ENCODE measurements around the gene AKAP6. TPM values are rescaled to one million over a fixed set of nuclear protein-coding genes. Genes with fewer than 3 reads are reported as not detected.

AKAP6 gene
- total RNA-seq, 1 donor from 2014 or later, result 8.5 TPM

DNA sequence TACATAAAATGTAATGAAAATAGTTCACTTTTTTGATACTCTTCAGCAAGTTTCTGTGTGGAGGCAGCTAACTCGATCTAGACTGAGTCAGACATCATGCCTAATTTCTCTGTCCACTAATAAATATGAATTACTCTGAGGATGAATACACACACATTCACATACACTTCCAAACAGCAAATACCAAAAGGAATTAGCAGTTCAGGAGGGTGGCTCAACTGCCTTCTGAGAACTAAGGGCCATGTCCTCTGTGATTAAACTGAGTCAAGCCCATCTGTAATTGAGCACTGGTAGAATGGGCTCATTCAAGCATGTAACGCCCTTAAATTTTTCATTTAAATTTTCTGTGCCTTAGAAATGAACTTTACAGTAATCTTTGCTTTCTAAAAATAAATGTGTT, 242.5 kb downstream of the AKAP6 start:
- H3K27me3 Mint-ChIP-seq (ENCODE audit: low read depth), result peaks cover 11% of the 10 kb centered on the region
- TF ChIP-seq, protein P1, sequence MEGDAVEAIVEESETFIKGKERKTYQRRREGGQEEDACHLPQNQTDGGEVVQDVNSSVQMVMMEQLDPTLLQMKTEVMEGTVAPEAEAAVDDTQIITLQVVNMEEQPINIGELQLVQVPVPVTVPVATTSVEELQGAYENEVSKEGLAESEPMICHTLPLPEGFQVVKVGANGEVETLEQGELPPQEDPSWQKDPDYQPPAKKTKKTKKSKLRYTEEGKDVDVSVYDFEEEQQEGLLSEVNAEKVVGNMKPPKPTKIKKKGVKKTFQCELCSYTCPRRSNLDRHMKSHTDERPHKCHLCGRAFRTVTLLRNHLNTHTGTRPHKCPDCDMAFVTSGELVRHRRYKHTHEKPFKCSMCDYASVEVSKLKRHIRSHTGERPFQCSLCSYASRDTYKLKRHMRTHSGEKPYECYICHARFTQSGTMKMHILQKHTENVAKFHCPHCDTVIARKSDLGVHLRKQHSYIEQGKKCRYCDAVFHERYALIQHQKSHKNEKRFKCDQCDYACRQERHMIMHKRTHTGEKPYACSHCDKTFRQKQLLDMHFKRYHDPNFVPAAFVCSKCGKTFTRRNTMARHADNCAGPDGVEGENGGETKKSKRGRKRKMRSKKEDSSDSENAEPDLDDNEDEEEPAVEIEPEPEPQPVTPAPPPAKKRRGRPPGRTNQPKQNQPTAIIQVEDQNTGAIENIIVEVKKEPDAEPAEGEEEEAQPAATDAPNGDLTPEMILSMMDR (IDR thresholded peaks at IDR 0.05; ENCODE audit: unreplicated experiment), result no peak
- DNase-seq (ENCODE audit: low spot score in 2 of 2, unreplicated experiment in 2 of 2), result no peak
- H3K4me1 Mint-ChIP-seq, result peaks cover 27% of the 10 kb centered on the region
- no peaks in the 10 kb centered on the region for H3K36me3 Mint-ChIP-seq
- no peak overlapping the region for H3K27ac Mint-ChIP-seq
- no peak overlapping the region for H3K4me3 Mint-ChIP-seq
- H3K9me3 Mint-ChIP-seq, result no peaks in the 10 kb centered on the region

DNA sequence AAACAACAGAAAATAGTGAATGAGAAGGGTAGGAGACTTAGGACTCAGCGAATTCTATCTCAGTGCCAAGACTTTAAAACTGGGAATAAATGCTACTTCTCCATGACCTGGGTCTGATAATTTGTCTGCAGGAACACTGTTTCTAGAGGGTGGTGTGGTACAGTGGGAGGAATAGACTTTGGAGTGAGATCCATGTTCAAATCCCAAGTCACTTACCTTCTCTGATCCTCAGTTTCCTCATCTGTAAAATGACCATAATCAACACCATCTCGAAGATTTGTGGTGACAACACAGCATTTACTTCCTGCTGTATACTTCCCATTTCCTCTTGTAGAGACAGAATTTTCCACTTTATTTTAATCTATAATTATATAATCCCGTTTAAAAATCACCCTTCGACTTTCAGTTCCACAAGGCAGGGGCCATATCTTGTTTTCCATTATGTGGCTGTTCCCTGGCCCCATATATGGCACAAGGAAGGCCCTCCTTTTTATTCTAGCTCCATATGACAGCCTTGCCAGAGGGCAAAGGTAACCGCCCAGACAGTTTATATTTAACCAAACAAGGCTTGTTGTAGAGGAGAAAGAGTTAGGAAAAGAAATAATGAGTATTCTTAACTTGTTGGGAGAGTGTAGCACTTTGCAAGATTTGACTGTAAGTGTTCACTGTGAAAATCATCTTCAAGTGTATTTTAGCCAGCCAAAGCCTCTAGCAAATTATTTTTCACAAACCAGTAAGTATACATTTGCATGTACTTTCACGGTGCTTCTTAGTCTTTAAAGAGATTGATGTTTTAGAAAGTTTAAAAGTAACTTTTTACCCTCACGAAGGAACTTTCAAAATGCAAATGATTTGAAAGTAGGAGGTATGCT, 243.1 kb downstream of the AKAP6 start:
- Mint-ChIP-seq H3K36me3 (no peaks in the 10 kb centered on the region), H3K4me3 (no peak overlapping the region), H3K9me3 (no peaks in the 10 kb centered on the region), H3K4me1 (peaks cover 22% of the 10 kb centered on the region), H3K27ac (no peak overlapping the region), H3K27me3 (ENCODE audit: low read depth) (peaks cover 11% of the 10 kb centered on the region)
- TF ChIP-seq, protein P1 (IDR thresholded peaks at IDR 0.05; ENCODE audit: unreplicated experiment), result no peak
- no peak for DNase-seq (ENCODE audit: low spot score in 2 of 2, unreplicated experiment in 2 of 2)

GRCh38 chr14:32572867-32573150, 243.7 kb downstream of the AKAP6 start:
- Mint-ChIP-seq H3K36me3 (no peaks in the 10 kb centered on the region), H3K9me3 (no peaks in the 10 kb centered on the region), H3K27ac (no peak overlapping the region), H3K4me3 (no peak overlapping the region), H3K27me3 (ENCODE audit: low read depth) (peaks cover 11% of the 10 kb centered on the region), H3K4me1 (peaks cover 17% of the 10 kb centered on the region)
- DNase-seq (ENCODE audit: low spot score in 2 of 2, unreplicated experiment in 2 of 2), result no peak
- TF ChIP-seq, protein P1 (IDR thresholded peaks at IDR 0.05; ENCODE audit: unreplicated experiment), result no peak

GRCh38 chr14:32574269-32574668, 245.2 kb downstream of the AKAP6 start:
- TF ChIP-seq, protein P1 (IDR thresholded peaks at IDR 0.05; ENCODE audit: unreplicated experiment), result no peak
- DNase-seq (ENCODE audit: low spot score in 2 of 2, unreplicated experiment in 2 of 2), result no peak
- H3K36me3 Mint-ChIP-seq, result no peaks in the 10 kb centered on the region
- peaks cover 11% of the 10 kb centered on the region for H3K27me3 Mint-ChIP-seq (ENCODE audit: low read depth)
- no peak overlapping the region for H3K27ac Mint-ChIP-seq
- no peak overlapping the region for H3K4me3 Mint-ChIP-seq
- peaks cover 14% of the 10 kb centered on the region for H3K4me1 Mint-ChIP-seq
- H3K9me3 Mint-ChIP-seq, result no peaks in the 10 kb centered on the region

DNA sequence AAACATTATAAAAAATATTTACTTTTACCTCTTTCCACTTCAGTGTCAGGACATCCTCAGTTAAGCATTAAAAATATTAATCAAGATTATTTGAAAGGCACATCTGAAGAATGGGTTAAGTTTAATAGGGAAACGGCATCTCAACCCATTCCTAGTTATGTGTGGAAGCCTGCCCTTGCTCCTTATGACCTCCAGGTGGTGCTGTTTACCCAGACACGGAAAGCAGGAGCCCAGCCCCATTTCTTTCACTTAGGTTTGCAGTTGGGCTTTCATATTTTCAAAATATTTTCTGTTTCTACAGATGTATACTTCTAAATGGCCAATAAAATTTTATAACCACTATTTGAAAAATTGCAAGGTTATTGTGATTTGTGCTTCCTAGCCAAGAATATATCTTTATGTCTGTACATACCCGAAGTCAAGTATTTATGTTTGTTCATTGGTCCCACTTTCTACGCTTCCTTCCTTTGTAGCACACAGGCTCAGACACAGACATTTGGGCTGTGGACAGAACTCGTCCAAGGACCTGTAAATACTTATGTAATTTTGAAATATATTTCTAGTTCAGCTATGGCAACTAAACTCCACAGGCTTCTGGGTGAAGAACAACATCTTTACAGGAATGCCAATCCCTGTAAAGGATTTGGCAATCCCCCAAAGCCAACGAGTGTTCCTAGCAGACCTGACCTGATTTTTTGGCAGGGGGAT, 247.1 kb downstream of the AKAP6 start:
- H3K9me3 Mint-ChIP-seq, result no peaks in the 10 kb centered on the region
- H3K4me3 Mint-ChIP-seq, result no peak overlapping the region
- H3K4me1 Mint-ChIP-seq, result peaks cover 14% of the 10 kb centered on the region
- H3K36me3 Mint-ChIP-seq, result no peaks in the 10 kb centered on the region
- H3K27ac Mint-ChIP-seq, result no peak overlapping the region
- H3K27me3 Mint-ChIP-seq (ENCODE audit: low read depth), result peaks cover 11% of the 10 kb centered on the region
- TF ChIP-seq, protein P1 (IDR thresholded peaks at IDR 0.05; ENCODE audit: unreplicated experiment), result peak; percentile 92
- peak in 1 of 2 experiments; percentile 51 for DNase-seq (ENCODE audit: low spot score in 2 of 2, unreplicated experiment in 2 of 2)

All from mesothelial cell of epicardium (in vitro differentiated cells).